Activated CD4-positive, CD25-positive, alpha-beta regulatory T cell treated with anti-CD3 and anti-CD28 coated beads, Interleukin-2, amount 50 U/mL, for 24 hours (primary cell): Measurements from ENCODE around the gene HNRNPF.
A peak's percentile ranks its signal among the peaks of the same experiment; 100 is the strongest.
"Not testable (repeated sequence)": the region's sequence is repeated elsewhere in the genome, so short reads cannot be mapped to it uniquely, and the experiment has no call there.

Experiments
- ATAC-seq, 2 donors: fragments of 150-1000 bp; cut with Tn5 transposase; one replicate each; pipeline ENCODE4 v1.10.0; 2021; ENCODE audit warnings: mild to moderate bottlenecking in 1 of 2, moderate library complexity in 1 of 2

Gene HNRNPF

DNA sequence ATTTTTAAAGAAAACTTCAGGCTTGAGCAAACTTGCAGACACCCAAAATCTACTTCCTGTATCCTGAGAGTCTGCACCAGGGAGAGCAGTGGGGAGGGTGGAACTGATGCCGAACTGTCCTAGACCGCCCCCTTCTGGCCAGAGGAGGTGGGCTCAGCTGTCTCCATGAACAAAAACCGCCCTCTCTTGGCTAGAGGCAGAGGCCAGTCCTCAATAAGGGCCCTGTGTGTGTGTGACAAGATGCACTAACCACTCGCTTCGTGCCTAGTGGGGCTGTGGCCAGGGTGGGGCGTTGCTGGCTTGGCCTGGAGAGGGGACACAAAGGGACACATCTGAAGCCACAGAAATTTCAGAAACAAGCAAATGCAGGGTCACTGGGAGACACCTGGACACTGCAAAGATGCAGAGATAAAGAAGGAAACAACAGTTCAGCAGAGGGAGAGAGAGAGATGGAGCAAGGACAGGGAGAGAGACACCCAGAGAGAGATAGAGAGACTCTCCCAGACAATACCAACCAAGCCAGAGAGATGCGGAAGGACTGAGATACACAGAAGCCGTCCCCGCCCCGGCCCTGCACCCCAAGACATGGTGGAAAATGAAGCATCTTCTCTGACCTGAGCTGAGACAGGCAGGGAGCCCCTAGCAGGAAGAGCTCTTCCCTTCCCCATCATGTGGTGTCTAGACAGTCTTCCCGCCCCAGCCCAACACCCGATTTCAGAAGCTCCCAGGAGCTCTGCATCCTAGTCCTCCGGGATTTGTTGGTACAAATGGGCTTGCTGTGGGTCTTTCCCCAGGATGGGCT lies 60.3 kb downstream of the HNRNPF start:
- ATAC-seq = peak; percentile 99 to 100

DNA sequence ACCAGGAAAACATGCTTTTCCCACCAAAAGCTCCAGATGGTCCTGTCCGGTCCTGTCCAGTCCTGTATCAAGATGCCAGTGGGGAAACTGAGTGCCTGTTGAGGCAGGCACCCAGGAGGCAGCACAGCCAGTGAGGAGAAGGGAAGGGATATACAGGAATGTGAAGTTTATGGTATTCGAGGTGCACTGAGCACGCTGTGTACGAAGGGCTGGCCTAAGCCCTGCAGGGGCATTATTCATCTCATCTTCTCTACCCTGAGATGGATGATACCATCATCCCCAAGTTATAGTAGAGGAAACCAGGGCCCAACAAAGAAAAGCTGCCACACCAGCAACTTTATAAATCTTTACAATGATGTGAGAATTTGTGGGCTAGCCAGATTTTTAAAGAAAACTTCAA lies 61.0 kb downstream of the HNRNPF start:
- no peak for ATAC-seq

DNA sequence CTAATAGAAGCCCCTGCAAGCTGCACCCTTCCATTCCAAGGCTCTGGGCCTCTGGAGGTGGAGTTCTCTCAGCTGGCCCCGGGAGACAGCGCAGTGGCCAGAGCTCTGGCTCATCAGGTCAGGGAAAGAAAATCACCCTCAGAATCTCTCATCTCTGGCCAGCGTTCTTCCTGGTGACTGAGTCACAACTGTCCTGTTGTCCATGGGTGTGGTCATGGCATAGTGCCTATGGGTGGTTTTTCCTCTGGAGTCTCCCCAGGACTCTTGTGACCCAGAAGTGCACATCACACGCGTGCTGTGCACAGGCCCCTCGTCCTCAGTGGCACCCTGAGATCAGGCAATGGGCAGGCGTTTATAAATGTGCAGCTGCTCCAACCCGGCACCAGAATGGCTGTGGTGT lies 64.9 kb downstream of the HNRNPF start:
- no peak for ATAC-seq

DNA sequence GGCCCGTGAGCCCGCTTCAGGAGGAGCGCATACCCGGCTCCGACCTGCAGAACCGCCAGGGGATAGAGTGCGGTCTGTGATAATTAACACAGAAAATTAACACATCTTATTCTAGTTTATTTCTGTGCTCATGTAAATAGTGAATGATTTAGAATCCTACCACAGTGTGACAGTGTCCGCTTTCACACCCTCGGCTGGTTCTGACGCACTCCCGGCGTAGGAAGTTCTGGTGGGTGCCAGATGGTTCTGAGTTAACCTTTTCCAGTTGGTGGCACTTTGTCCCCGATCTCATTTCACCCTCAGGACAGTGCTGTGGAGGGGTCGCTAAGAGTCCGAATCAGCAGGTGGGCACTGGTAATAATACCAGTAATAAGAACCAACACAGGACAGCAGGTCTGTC lies 65.9 kb downstream of the HNRNPF start:
- no peak for ATAC-seq

DNA sequence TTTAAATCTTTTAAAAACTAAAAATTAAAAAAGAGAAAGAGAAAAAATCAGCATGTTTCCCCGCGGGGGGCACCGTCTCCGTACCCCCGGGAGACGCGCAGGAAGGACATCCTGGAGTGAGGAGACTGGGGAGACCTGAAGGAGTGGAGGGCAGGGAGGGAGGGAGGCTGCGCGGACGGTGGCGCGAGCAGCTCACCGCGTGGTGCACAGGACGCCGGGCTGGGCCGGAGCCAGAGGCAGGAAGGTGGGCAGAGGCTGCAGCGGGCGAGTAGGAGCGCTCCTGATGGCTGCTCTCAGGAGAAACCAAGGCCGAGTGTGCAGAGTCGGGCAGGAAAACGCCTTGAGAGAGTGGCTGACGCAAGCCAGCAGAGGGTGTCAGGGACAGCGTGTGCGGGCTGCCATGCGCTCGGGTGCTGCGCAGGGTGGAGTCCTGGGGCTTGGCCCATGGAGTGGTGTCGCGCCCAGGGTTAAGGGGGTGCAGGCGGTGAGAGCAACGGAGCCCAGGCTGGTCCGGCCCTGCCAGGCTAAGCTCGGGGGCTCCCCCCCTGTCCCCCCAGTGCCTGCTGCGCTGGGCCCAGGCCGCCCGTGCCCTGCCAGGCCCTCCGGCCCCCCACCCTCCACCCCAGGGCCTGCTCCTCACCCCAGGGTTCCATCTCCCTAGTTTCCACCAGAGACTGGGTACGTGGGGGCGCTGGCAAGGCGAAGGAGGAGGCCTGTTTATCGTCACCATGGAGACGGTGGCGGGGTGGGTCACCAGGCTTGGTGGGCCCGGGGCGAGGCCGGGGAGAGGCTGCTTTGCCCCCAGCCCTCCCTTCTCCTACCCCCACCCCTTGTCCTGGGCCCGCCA lies 66.5 kb downstream of the HNRNPF start:
- ATAC-seq = no peak

DNA sequence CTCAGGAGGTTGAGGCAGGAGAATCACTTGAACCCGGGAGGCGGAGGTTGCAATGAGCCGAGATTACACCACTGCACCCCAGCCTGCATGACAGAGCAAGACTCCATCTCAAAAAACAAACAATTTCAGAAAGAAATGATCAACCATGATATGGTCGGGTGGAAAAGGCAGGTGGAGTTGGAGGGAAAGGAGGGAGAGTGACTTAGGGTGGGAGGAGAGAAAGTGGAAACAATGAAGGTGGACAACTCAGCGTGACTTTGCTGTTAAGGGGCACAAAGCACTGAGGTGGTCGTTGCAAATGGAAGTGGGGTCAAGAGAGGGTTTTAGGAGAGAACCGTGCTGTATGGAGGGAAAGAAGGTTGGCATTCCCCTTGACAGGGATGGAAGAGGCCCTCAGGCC lies 67.5 kb downstream of the HNRNPF start:
- ATAC-seq = no peak

DNA sequence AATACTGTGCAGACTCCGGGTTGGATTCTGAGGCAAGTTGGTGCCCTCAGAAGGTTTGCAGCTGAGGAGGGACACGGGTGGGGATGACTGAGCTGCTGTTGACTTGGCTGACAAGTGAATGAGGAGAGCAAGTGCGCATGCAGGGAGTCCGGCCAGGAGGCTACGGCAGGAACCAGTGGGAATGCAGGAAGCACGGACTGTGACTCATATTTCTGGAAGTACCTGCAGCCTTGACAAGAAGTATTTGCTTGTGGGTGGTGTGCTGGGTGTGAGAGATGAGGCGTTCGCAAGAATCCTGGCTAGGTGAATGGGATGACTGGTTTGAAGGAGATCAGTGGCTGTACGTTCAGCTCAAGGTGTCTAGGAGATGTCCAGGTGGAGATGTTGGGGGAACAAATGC lies 68.4 kb downstream of the HNRNPF start:
- ATAC-seq = no peak

DNA sequence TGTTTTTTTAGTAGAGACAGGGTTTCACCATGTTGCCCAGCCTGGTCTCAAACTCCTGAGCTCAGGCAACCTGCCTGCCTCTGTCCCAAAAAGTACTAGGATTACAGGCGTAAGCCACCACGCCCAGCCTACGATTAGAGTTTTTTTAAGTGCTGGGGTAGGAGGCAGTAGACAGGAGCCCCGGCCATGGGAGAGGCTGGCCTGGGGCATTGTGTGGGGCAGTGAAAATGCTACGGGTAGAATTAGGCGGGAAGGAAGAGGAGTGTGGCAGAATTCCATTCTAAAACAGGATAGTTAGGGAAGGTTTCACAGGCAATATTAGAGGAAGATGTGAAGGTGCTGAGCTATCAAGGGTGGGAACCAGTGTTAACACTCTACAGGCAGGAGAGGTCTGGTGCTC lies 68.9 kb downstream of the HNRNPF start:
- no peak for ATAC-seq

DNA sequence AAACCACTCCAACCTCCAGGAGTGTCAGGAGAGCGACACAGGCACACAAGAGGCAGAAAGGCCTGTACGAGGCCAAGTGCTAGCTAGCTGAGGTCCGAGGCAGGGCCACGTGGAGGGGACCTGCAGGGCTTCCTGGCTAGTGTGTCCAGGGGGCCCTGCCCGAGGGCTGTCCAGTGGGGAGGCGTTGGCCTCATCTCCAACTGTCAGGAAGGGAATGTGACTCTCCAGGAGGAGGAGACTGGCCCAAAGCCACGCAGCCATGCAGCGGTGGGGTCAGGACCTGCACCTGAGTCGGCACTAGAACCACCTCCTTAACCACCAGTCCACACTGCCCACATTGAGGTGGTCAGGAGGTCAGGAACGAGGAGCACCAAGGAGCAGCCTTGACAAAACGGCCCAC lies 69.8 kb downstream of the HNRNPF start:
- ATAC-seq = no peak

DNA sequence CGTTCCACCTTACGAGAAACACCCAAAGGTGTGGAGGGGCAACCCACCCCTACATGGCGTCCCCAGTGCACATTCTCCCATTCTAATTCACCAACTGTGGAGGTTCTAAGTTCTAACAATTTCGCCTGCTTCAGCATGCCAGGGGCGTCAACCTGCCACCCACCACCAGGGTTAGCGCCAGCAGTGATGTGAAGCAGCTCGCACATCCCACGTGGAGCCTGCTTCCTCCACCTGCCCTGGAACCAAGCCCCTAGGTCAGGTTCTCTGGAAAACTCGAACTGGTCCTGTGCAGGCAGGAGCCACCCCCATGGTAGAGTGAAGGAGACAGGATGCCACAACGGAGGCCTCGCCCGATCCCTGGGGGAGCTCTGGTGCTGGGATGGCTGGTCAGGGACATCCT lies 70.9 kb downstream of the HNRNPF start:
- ATAC-seq = no peak

DNA sequence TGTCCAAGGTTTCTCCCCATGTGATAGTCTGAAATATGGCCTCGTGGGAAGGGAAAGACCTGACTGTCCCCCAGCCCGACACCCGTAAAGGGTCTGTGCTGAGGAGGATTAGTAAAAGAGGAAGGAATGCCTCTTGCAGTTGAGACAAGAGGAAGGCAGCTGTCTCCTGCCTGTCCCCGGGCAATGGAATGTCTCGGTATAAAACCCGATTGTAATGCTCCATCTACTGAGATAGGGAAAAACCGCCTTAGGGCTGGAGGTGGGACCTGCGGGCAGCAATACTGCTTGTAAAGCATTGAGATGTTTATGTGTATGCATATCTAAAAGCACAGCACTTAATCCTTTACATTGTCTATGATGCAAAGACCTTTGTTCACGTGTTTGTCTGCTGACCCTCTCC lies 71.5 kb downstream of the HNRNPF start:
- not testable (repeated sequence) for ATAC-seq

DNA sequence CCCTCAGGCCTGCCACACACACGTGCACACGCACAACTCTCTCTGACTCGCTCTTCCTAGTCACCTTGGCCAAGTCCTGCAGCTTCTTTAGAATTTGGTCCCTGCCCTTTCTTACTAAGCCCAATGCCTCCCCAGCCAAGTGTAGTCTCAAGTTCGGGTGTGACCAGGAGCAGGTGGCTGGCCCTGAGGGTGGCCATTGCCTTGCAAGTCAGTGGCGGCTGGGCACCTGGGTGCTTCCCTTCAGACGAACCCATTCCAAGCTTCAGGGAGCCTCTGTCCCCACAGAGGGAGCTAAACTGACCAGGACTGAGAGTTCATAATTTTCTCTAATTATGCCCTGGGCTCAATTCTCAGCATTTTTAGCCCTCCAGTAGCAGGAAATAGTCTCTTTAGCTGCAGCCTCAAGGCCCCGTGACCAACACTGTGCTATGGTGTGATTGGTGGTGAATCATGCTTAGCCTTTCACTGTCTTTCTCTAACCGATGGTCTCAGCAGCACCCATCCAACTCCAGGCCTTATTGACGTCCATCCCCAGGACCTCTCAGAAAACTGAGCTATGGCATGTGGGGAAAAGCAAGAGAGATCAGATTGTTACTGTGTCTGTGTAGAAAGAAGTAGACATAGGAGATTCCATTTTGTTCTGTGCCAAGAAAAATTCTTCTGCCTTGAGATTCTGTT lies 72.2 kb downstream of the HNRNPF start:
- no peak for ATAC-seq

DNA sequence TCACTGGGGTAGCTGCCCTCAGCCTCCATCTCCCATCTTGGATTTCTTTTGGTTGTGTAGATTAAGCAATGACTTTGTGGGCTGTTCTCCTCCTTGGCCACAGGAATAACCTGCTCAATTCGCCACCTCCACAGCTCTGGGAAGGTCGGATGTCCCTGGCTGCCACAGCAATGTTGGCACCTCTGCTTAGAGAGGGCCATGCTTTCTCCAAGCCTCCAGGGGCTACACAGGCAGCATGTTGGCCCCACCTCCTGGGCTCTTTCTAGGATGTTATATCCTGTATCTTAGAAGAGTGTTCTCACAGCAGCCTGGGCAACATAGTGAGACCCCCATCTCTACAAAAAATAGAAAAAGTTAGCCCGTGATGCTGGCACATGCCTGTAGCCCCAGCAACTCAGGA lies 72.9 kb downstream of the HNRNPF start:
- no peak for ATAC-seq
